Measurements from ENCODE around the gene MSLN. TPM values are rescaled to one million over a fixed set of nuclear protein-coding genes. Genes with fewer than 3 reads are reported as not detected.
"Not testable (repeated sequence)": the region's sequence is repeated elsewhere in the genome, so short reads cannot be mapped to it uniquely, and the experiment has no call there.

The MSLN gene
- total RNA-seq, 3 donors from 2014 or later, result 0.08 TPM; not detected in 2

DNA sequence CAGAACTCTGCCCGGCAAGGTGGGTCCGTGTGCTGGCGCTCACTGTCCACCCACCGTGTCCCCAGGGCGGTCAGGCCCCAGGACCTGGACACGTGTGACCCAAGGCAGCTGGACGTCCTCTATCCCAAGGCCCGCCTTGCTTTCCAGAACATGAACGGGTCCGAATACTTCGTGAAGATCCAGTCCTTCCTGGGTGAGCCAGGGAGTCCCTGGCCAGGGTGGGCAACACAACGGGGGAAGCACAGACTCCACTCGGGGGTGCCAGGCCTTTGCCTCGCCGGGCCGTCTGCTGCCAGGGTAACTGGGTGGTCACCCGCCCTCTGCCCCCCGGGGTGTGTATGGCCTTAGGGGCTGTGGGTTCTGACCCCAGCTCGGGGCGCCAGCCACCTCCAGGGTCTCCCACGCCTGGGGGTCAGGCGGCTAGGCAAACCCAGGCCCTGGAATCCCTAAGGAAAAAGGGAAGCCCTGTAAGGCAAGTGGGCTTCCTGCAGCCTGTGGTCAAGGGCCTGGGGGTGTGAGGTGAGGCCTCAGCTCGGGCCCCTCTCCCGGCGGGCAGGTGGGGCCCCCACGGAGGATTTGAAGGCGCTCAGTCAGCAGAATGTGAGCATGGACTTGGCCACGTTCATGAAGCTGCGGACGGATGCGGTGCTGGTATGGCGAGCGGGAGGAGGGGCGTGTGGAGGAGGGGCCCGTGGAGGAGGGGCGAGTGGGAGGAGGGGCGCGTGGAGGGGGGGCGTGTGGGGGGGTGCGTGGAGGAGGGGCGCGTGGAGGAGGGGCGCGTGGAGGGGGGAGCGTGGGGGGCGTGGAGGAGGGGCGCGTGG, 6.5 kb downstream of the MSLN start:
- no peaks in the 10 kb centered on the region for H3K27me3 Mint-ChIP-seq (ENCODE audit: low read depth)
- no peaks in the 10 kb centered on the region for H3K36me3 Mint-ChIP-seq (ENCODE audit: insufficient read depth)
- no peaks in the 10 kb centered on the region for H3K9me3 Mint-ChIP-seq
- H3K4me1 Mint-ChIP-seq (ENCODE audit: low read depth), result no peaks in the 10 kb centered on the region
- DNase-seq (no peak), ATAC-seq (no peak)
- no peak overlapping the region for H3K4me3 Mint-ChIP-seq

DNA sequence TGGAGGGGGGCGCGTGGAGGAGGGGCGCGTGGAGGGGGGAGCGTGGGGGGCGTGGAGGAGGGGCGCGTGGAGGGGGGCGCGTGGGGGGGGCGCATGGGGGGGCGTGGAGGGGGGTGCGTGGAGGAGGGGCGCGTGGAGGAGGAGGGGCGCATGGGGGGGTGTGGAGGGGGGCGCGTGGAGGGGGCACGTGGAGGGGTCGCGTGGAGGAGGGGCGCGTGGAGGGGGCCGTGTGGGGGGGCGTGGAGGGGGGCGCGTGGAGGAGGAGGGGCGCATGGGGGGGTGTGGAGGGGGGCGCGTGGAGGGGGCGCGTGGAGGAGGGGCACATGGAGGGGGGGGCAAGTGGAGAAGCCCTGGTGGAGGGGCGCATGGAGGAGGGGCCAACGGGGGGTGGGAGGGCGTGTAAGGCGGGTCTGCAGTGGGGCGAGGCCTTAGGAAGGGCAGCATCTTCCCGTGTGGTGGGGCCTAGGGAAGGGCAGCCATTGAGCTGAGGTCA, 7.3 kb downstream of the MSLN start:
- Mint-ChIP-seq H3K36me3 (ENCODE audit: insufficient read depth) (no peaks in the 10 kb centered on the region), H3K4me1 (ENCODE audit: low read depth) (no peaks in the 10 kb centered on the region), H3K4me3 (no peak overlapping the region), H3K9me3 (no peaks in the 10 kb centered on the region), H3K27me3 (ENCODE audit: low read depth) (no peaks in the 10 kb centered on the region)
- ATAC-seq (no peak), DNase-seq (no peak)

DNA sequence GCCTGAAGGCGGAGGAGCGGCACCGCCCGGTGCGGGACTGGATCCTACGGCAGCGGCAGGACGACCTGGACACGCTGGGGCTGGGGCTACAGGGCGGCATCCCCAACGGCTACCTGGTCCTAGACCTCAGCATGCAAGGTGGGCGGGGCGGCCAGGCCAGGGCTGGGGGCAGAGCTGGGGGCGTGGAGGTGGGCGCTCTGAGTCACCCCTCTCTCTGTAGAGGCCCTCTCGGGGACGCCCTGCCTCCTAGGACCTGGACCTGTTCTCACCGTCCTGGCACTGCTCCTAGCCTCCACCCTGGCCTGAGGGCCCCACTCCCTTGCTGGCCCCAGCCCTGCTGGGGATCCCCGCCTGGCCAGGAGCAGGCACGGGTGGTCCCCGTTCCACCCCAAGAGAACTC, 7.9 kb downstream of the MSLN start:
- no peak overlapping the region for H3K4me3 Mint-ChIP-seq
- H3K36me3 Mint-ChIP-seq (ENCODE audit: insufficient read depth), result no peaks in the 10 kb centered on the region
- no peak for DNase-seq
- H3K9me3 Mint-ChIP-seq, result no peaks in the 10 kb centered on the region
- no peak for ATAC-seq
- H3K27me3 Mint-ChIP-seq (ENCODE audit: low read depth), result no peaks in the 10 kb centered on the region
- H3K4me1 Mint-ChIP-seq (ENCODE audit: low read depth), result no peaks in the 10 kb centered on the region

DNA sequence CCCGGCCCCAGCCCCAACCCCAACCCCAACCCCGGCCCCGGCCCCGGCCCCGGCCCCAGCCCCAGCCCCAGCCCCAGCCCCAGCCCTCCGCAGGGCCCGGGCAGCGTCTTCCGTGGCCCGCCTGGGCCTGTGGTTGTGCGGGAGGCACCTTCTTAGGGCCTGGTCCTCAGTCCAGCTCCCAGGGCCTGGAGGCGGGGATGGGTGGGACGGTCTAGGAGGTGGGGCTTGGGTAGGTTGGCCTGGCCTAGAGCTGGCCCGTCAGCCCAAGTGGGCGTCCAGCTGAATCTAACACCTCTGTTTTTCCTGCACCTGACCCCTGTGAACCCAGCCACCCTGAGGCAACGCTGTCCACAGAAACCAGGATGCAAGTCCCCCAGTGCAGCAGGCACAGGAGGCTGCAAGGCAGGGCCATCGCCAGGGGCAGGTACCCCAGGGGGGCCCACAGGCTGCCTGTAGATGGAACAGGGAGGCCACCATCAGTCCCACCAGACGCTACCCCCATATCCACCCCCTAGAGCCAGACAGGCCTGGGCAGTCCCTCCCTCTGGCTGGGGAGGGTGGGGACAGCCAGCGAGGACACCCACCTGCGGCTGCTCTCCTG, 8.8 kb downstream of the MSLN start:
- ATAC-seq (no peak), DNase-seq (no peak)
- H3K4me1 Mint-ChIP-seq (ENCODE audit: low read depth), result no peaks in the 10 kb centered on the region
- H3K27me3 Mint-ChIP-seq (ENCODE audit: low read depth), result no peaks in the 10 kb centered on the region
- H3K9me3 Mint-ChIP-seq, result no peaks in the 10 kb centered on the region
- no peaks in the 10 kb centered on the region for H3K36me3 Mint-ChIP-seq (ENCODE audit: insufficient read depth)
- no peak overlapping the region for H3K4me3 Mint-ChIP-seq

DNA sequence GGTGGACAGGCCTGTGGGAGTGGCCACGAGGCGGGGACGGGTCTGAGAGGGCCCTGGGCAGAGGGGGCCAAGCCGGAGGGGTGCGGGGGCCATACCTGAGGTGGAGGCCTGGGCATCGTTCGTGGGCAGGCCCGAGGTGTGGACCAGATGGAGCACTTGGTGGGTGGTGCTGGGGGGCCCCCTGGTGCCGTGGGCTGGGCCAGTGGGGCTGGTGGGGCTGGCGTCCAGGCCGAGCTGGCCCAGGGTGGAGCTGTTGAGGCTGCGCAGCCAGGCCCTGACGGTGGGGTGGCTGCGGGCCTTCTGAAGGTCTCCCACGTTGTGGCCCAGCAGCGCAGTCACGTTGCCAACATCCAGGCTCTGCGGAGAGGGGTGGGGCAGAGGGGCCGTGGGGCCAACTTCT, 9.4 kb downstream of the MSLN start:
- ATAC-seq (no peak), DNase-seq (no peak)
- Mint-ChIP-seq H3K4me1 (ENCODE audit: low read depth) (no peaks in the 10 kb centered on the region), H3K36me3 (ENCODE audit: insufficient read depth) (no peaks in the 10 kb centered on the region), H3K9me3 (no peaks in the 10 kb centered on the region), H3K4me3 (no peak overlapping the region), H3K27me3 (ENCODE audit: low read depth) (no peaks in the 10 kb centered on the region)

DNA sequence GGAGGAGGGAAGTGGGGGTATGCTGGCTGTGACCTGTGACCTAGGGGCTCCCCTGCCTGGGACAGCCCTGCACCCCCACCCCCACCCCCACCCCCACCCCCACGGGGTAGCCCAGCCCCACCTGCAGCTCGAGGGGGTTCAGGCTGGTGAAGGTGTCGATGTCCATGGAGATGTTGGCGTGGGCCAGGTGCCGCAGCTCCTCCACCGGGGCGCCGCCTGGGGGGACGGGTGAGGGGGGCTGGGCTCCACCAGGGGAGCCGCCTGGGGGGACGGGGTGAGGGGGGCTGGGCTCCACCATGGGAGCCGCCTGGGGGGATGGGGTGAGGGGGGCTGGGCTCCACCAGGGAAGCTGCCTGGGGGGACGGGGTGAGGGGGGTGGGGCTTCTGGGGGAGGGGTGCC, 9.9 kb downstream of the MSLN start:
- ATAC-seq, result no peak
- H3K9me3 Mint-ChIP-seq, result no peaks in the 10 kb centered on the region
- H3K27me3 Mint-ChIP-seq (ENCODE audit: low read depth), result no peaks in the 10 kb centered on the region
- DNase-seq, result no peak
- H3K4me3 Mint-ChIP-seq, result no peak overlapping the region
- H3K36me3 Mint-ChIP-seq (ENCODE audit: insufficient read depth), result no peaks in the 10 kb centered on the region
- H3K4me1 Mint-ChIP-seq (ENCODE audit: low read depth), result no peaks in the 10 kb centered on the region

DNA sequence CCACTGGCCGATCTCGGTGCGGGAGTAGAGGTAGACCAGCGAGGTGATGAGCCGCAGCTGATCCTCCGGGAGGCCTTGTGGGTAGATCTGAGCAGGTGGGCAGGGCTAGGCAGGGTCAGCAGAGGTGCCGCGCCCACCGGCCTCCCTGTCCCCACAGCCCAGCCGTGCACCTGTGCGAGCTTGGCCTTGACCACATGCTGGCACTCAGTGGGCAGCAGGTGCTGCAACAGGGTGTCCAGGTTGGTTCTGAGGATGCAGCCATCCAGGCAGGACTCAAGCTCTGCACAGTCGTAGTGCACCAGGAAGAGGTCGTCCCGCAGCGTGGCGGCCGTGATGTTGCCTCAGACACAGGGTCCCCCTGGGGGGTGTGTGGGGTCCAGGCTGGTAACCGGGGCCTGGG, 12.4 kb downstream of the MSLN start:
- Mint-ChIP-seq H3K27me3 (ENCODE audit: low read depth) (peaks cover 7% of the 10 kb centered on the region), H3K4me1 (ENCODE audit: low read depth) (peaks cover 2% of the 10 kb centered on the region), H3K9me3 (no peaks in the 10 kb centered on the region), H3K36me3 (ENCODE audit: insufficient read depth) (no peaks in the 10 kb centered on the region), H3K4me3 (no peak overlapping the region)
- ATAC-seq (no peak), DNase-seq (no peak)

DNA sequence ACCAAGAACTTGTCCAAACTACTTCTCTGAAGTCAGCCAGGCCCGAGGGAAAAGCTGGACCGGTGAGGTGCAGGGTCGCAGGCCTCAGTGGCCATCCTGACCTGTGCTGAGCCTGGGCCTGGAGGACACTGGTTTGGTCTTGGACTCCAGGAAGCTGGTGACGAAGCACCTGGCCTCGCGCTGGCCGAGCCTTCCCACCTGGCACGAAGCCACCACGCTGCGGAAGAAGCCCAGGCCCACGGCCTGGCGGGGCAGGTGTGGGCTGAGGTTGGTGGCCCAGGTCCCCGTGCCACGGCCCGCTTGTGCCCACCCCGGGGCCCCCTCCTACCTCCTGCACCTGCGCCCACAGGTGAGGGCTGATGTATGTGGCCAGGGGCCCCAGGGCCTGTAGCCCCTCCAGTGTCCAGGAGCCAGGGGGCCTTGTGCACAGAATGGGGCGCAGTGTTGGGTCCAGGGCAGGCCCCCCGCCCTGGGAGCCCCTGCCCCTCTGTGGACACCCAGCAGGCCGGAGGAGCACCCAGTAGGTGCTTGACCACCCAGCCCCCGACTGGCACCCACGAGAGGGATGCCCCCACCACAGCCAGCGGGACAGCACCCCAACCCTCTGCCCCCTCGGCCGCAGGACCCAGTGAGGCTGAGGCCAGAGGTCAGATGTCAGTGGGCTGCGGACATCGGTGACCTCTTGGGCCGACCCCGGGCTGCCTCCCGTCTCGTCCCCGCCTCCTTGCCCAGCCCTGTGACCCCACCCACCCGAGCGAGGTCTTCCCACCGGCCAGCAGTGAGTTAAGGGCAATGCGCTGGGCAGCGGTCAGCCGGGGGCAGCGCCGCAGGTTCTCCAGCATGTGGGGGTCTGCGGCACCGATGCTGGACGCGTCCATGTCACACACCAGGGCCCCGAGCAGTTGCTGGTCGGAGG, 13.8 kb downstream of the MSLN start:
- peaks cover 8% of the 10 kb centered on the region for H3K27me3 Mint-ChIP-seq (ENCODE audit: low read depth)
- ATAC-seq (no peak), DNase-seq (no peak)
- H3K4me1 Mint-ChIP-seq (ENCODE audit: low read depth), result peaks cover 2% of the 10 kb centered on the region
- no peaks in the 10 kb centered on the region for H3K9me3 Mint-ChIP-seq
- no peaks in the 10 kb centered on the region for H3K36me3 Mint-ChIP-seq (ENCODE audit: insufficient read depth)
- H3K4me3 Mint-ChIP-seq, result no peak overlapping the region

DNA sequence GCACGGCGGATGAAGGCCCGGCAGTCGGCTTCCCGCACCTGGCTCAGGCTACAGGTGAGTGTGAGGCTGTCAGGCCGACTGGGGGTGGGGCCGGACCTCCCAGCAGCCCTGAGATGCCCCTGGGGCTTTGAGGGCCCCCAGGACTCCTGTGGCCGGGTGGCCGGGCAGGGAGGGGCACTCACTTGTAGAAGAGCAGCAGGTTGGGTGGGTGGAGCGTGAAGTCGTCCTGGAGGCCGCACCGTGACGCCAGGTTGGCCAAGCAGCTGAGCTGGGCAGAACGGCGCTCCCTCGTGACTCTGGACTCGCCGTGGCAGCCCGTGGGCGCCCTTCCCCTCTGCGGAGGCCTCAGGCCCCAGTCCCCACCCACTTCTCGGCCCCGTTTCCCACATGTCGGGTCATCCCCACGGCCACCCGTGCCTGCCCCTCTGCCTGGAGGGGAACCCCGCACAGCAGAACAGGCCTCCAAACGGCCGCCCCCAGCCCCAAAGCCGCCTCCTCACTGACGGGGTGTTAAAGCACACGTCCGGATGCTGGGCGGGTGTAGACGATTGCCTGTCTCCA, 14.8 kb downstream of the MSLN start:
- Mint-ChIP-seq H3K4me3 (no peak overlapping the region), H3K4me1 (ENCODE audit: low read depth) (peaks cover 2% of the 10 kb centered on the region), H3K27me3 (ENCODE audit: low read depth) (peaks cover 10% of the 10 kb centered on the region), H3K9me3 (no peaks in the 10 kb centered on the region), H3K36me3 (ENCODE audit: insufficient read depth) (no peaks in the 10 kb centered on the region)
- DNase-seq (no peak), ATAC-seq (no peak)

DNA sequence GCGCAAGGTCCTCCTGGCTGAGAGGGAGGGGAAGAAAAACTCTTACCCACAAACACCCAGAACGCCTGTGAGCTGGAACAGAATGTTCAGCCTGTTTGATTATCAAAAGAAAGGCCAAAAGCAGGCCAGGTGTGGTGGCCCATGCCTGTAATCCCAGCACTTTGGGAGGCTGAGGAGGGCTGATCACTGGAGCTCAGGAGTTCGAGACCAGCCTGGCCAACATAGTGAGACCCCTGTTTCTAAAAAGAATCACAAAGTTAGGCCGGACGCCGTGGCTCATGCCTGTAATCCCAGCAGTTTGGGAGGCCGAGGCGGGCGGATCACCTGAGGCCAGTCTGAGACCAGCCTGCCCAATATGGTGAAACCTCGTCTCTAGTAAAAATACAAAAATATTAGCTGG, 15.8 kb downstream of the MSLN start:
- not testable (repeated sequence) for H3K36me3 Mint-ChIP-seq (ENCODE audit: insufficient read depth); H3K4me3 Mint-ChIP-seq; DNase-seq; H3K9me3 Mint-ChIP-seq; ATAC-seq; H3K4me1 Mint-ChIP-seq (ENCODE audit: low read depth)
- H3K27me3 Mint-ChIP-seq (ENCODE audit: low read depth), result peaks cover 17% of the 10 kb centered on the region

DNA sequence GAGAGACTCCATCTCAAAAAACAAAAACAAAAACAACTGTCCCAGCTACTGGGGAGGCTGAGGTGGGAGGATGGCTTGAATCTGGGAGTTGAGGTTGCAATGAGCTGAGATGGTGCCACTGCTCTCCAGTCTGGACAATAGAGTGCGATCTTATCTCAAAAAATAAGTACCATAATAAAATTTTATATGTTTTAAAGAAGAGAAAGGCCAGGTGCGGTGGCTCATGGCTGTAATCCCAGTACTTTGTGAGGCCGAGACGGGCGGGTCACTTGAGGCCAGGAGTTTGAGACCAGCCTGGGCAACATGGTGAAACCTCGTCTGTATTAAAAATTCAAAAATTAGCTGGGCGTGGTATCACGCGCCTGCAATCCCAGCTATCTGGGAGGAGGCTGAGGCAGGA, 16.3 kb downstream of the MSLN start:
- H3K27me3 Mint-ChIP-seq (ENCODE audit: low read depth), result peaks cover 17% of the 10 kb centered on the region
- no peak overlapping the region for H3K4me3 Mint-ChIP-seq
- H3K9me3 Mint-ChIP-seq, result no peaks in the 10 kb centered on the region
- peaks cover 2% of the 10 kb centered on the region for H3K4me1 Mint-ChIP-seq (ENCODE audit: low read depth)
- H3K36me3 Mint-ChIP-seq (ENCODE audit: insufficient read depth), result no peaks in the 10 kb centered on the region
- no peak for DNase-seq
- no peak for ATAC-seq

DNA sequence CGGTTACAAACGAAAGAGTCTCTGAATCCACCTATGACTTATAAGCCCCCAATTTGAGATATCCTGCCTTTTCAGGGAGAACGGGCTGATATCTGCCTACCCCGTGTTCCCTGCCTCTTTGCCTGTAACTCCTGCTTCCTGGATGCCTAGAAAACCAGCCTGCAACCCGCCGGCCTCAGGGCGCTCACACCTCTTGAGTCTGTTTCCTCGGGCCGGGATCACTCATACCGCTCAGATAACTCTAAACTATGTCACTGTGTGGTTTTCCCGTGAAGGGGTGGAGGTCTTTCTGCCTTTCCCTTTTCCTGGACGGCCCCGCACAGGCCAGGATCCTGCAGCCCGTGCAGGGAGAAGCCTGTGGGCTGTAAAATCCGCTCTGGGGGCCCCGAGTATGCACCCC, 17.3 kb downstream of the MSLN start:
- H3K27me3 Mint-ChIP-seq (ENCODE audit: low read depth), result peaks cover 17% of the 10 kb centered on the region
- DNase-seq (no peak), ATAC-seq (no peak)
- peaks cover 2% of the 10 kb centered on the region for H3K4me1 Mint-ChIP-seq (ENCODE audit: low read depth)
- no peaks in the 10 kb centered on the region for H3K36me3 Mint-ChIP-seq (ENCODE audit: insufficient read depth)
- no peak overlapping the region for H3K4me3 Mint-ChIP-seq
- no peaks in the 10 kb centered on the region for H3K9me3 Mint-ChIP-seq

DNA sequence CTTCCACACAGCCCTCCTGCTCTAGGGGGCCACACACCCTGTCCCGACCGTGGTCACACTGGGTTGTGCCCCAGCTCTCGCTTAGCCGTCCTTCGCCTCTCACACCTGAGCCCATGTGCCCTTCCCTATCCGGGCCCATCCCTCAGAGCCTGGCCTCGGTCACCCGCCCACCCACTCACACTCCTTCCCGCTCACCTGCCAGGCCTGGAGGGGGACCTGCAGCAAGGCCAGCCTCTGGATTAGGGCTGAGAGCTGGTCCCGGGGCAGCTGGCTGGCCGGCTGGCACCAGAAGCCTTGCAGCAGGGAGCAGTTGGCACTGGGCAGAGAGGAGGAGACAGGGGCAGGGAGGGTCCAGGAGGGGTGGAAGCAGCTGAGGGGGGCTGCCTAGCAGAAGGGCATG, 17.9 kb downstream of the MSLN start:
- Mint-ChIP-seq H3K36me3 (ENCODE audit: insufficient read depth) (no peaks in the 10 kb centered on the region), H3K27me3 (ENCODE audit: low read depth) (peaks cover 17% of the 10 kb centered on the region), H3K9me3 (no peaks in the 10 kb centered on the region), H3K4me1 (ENCODE audit: low read depth) (peaks cover 2% of the 10 kb centered on the region), H3K4me3 (no peak overlapping the region)
- no peak for DNase-seq
- ATAC-seq, result peak in 1 of 2 donors; percentile 7

DNA sequence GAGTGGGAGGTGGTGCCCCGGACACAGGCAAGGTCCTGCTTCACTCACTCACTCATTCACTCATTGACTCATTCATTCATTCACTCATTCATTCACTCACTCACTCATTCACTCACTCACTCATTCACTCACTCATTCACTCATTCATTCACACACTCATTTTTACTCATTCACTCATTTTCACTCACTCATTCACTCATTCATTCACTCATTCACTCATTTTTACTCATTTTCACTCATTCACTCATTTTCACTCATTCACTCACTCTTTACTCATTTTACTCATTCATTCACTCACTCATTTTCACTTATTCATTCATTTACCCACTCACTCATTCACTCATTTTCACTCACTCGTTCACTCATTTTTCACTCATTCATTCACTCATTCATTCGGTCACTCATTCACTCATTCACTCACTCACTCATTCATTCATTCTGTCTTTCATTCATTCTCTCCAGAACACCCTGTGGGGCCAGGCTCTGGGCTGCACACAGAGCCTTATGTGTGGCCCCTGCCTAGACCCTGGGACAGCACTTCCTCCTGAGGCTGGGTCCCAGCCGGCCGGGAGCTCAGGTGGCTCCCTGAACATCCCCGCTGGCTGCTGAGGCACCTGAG, 18.5 kb downstream of the MSLN start:
- no peaks in the 10 kb centered on the region for H3K9me3 Mint-ChIP-seq
- no peak for DNase-seq
- peaks cover 17% of the 10 kb centered on the region for H3K27me3 Mint-ChIP-seq (ENCODE audit: low read depth)
- peaks cover 2% of the 10 kb centered on the region for H3K4me1 Mint-ChIP-seq (ENCODE audit: low read depth)
- H3K4me3 Mint-ChIP-seq, result no peak overlapping the region
- no peak for ATAC-seq
- no peaks in the 10 kb centered on the region for H3K36me3 Mint-ChIP-seq (ENCODE audit: insufficient read depth)
